GM21381 (cell line): ENCODE measurements around the gene SCNN1B.
"Not testable (repeated sequence)": the region's sequence is repeated elsewhere in the genome, so short reads cannot be mapped to it uniquely, and the experiment has no call there.

ENCODE experiments used
- ATAC-seq: cut with Tn5 transposase; IDR thresholded peaks from one replicate; pipeline ENCODE4 v1.9.1; 2021; ENCODE audit warnings: mild to moderate bottlenecking, moderate library complexity; ENCODE audit not compliant: unreplicated experiment

Gene SCNN1B

DNA sequence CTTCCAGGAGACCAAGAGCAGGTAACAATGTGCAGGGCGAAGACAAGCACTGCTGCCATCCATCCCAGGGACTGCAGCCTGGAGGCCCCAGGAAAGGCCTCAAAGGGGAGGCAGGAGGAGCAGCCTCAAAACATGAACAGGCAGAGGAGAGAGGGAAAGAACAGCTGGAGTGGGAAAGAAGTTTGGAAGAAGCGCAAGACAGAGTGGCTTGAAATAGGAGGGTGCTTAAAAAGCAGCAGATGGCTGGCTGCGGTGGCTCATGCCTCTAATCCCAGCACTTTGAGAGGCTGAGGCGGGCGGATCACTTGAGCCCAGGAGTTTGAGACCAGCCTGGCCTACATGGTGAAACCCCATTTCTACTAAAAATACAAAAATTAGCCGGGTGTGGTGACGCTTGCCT lies 98.3 kb downstream of the SCNN1B start:
- not testable (repeated sequence) for ATAC-seq

DNA sequence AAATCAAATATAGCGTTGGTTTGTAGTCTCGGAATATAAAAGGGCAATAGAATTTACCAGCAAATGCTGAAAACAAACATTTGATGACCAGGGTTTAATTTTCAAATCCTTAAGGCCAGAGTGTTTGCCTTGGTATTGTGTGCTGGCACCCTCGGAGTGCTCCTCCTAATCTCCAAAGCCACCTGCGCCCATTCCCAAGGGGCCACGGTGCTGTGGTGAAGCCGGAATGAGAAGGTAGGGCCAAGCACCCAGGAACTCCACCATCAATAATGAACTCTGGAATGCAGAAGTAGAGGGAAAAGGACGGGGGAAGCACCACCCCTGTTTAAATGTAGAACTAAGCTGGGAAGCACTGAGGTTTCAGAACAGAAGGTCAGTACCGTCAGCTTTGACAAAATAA lies 99.0 kb downstream of the SCNN1B start:
- no peak for ATAC-seq

DNA sequence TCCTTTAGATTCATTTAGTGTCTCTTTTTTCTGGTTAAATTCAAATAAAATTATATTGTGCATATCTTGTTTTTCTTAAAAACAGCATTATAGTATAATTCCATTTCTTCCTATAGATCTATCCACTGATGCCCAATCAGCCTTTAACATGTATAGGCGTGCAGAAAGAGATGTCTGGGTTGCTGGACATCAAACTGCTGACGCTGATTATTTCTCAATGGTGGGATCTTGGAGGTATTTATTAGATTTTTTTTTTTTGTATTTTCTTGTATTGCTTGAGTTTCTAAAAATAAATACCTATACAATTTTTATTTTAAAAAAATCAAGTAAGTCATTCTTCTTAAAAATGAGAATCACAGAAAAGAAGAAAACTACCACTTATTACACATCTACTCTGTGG lies 100.0 kb downstream of the SCNN1B start:
- no peak for ATAC-seq

DNA sequence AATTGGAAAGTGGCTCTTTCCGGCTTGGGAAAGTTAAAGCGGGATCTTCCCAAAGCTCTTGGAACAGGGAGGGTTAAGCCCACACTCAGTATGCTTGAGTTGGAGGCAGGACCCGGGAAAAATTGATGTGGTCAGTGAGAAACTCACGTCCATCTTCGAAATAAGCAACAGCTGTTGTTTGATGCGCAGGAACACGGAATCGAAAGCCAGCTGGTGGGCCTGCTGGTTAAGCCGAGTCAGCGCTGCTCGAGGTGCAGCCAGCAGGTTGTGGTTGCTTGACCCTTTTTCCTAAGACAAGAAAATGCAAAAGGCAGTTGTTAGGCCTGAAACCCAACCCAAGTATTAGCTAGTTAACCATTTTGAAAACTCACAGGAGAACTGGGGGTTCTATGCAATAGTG lies 101.4 kb downstream of the SCNN1B start:
- no peak for ATAC-seq

GRCh38 chr16:23406024-23406423 lies 103.9 kb downstream of the SCNN1B start:
- ATAC-seq = no peak

GRCh38 chr16:23406546-23407240 lies 104.6 kb downstream of the SCNN1B start:
- ATAC-seq = no peak

- ATAC-seq = no peak
These were observed 105.5 kb downstream of the SCNN1B start for GRCh38 chr16:23407436-23408127.

- ATAC-seq = no peak
These were observed 106.2 kb downstream of the SCNN1B start for GRCh38 chr16:23408242-23408822.

DNA sequence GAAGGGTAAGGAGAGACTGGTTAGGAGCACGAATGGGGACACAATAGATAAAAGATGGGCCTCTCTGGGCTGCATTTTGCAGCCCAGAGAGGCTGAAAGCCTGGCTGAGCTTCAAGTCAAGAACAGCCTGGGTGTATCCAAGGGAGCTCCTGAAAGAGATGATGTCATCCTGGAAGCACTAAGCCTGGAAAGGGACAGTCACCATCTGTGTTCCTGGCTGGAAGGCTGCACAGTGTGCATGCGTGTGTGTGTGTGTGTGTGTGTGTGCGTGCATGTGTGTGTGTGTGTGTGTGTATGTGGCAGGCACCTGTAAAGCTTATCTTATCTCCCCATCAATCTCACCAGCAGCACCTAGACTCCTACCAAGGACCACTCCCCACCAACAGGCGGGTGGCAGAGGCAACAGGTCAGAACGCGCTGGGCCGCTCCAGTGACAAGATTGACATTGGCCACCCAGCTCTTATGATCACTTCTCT lies 106.8 kb downstream of the SCNN1B start:
- no peak for ATAC-seq

DNA sequence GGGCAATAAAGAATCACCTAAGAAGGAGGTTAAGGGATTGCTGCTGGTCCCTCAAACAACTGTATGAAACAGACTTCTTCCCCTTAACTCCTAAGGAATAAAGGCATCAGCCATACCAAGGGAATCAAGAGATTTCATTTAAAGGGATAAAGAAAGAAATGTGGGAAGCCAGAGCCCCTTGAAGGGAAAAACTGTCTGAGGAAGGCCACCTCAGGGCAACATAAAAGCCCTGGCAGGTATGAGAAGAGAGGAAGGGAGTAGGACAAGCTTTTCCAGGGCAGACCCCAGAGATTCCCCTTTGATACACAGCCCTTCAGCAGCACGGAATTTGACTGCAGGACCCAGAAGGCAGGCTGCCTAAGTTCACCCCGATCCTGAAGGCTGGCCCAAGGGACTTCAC lies 107.4 kb downstream of the SCNN1B start:
- ATAC-seq = no peak

- ATAC-seq = no peak
These were observed 108.1 kb downstream of the SCNN1B start for GRCh38 chr16:23410176-23410575.

DNA sequence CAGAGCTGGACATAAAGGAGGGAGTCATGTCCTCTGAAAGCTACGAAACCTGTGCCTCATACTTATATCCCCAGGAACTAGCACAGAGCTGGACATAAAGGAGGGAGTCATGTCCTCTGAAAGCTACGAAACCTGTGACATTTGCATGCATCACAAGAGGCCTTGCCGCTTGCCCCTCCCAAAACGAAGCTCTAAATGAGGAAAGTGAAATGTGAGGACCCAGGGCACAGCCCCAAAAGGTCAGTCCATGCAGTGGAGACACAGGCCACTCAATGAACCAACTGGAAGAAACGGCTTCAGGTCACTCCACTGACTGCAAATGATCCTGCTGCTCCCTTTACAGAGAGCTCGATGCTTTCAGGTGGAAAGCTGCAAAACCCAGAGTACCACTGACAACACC lies 112.6 kb downstream of the SCNN1B start:
- ATAC-seq = no peak

DNA sequence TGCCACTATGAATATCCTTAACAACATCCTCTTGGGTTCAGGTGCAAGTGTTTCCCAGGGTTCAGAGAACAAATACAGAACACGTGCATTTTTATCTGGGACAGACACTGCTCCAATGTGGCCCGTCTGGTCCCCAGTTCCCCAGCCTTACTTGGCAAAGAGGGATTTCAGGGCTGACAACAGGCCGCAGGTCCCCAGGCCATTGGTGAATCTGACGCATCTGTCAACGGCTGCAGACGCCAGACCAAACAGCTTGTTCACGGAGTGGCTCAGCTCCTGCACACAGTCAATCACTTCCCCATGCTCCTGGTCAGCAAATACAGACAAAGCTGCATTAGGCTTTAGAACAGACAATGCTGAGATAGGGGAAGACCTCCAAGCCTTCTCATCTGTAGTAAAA lies 114.7 kb downstream of the SCNN1B start:
- ATAC-seq = no peak

DNA sequence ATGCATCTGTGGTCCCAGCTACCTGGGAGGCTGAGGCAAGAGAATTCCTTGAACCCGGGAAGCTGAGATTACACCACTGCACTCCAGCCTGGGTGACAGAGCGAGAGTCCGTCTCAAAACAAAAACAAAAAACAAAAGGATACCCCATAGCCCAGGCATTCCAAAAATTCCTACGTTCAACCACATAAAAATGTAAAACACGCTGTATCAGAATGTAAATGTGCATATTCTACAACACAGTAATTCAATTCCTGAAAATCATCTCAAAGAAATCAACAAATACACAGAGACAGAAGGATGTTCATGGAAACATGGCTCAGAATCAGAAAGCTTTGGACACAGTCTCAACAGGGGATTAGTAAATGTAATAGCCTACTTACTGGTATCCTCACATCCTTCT lies 117.9 kb downstream of the SCNN1B start:
- no peak for ATAC-seq

- ATAC-seq = no peak
These were observed 121.5 kb downstream of the SCNN1B start for GRCh38 chr16:23423496-23424049.

DNA sequence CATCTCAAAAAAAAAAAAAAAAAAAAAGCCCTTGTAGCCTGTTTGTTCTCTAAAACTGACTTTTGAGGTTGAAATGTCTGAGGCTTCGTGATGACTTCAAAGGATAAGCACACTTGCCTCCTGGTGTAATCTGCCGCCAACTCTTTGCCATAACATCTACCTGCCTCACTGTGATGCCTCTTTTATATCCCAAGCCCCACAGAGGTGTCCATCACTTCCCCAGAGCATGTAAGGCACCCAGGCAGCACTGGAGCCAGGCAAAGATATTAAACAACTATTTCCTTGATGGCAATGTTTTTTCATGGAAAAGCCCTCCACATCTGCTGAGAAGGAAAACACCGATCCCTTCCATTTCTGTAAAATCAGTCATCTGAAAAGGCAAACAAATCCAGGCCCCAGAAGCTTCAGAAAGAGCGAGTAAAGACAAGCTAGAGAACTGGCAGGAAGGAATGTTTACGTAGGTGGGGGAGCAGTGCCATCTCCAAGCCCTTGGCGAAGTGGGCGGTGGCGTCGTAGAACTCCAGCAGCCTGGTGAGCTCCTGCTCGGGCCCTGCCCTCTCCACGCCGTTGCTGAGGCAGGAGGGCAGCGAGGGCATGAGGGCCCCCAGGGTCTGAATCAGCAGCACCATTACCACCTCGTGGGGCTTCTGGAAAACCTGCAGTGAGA lies 122.3 kb downstream of the SCNN1B start:
- no peak for ATAC-seq

GRCh38 chr16:23428351-23428750 lies 126.2 kb downstream of the SCNN1B start:
- no peak for ATAC-seq
